ENCODE measurements around the gene MTAP. TPM values are rescaled to one million over a fixed set of nuclear protein-coding genes. Genes with fewer than 3 reads are reported as not detected.

MTAP gene
- total RNA-seq, 4 donors from 2014 or later: 3.6 to 65.8 (median 39.4) TPM

GRCh38 chr9:21919377-21920362, 117.2 kb downstream of the MTAP start:
- Histone ChIP-seq H3K36me3 (no peaks in the 10 kb centered on the region), H3K27ac (no peak overlapping the region)

GRCh38 chr9:21923694-21924093, 121.3 kb downstream of the MTAP start:
- no peaks in the 10 kb centered on the region for H3K27me3 ChIP-seq
- TF ChIP-seq POLR2A (IDR thresholded peaks at IDR 0.05) (no peak), CTCF (IDR thresholded peaks at IDR 0.05) (no peak)
- no peak for DNase-seq
- H3K27ac ChIP-seq: no peak overlapping the region
- H3K36me3 ChIP-seq: no peaks in the 10 kb centered on the region
- intact Hi-C loops (cut with DNase I; ENCODE audit: low total_unique reads): no loop called here
- no peaks in the 10 kb centered on the region for H3K9me3 ChIP-seq
- no peak overlapping the region for H3K4me3 ChIP-seq
- no peaks in the 10 kb centered on the region for H3K4me1 ChIP-seq

More at GRCh38 chr9:21919377-21920362, 117.2 kb downstream of the MTAP start:
- no peak for DNase-seq
- H3K27me3 ChIP-seq: no peaks in the 10 kb centered on the region
- H3K9me3 ChIP-seq: no peaks in the 10 kb centered on the region
- H3K4me1 ChIP-seq: no peaks in the 10 kb centered on the region
- H3K4me3 ChIP-seq: no peak overlapping the region
- no peak for TF ChIP-seq POLR2A (IDR thresholded peaks at IDR 0.05)
- TF ChIP-seq CTCF (IDR thresholded peaks at IDR 0.05): no peak
- intact Hi-C loops (cut with DNase I; ENCODE audit: low total_unique reads): no loop called here

GRCh38 chr9:21927752-21928151, 125.3 kb downstream of the MTAP start:
- DNase-seq: no peak
- TF ChIP-seq POLR2A (IDR thresholded peaks at IDR 0.05) (no peak), CTCF (IDR thresholded peaks at IDR 0.05) (no peak)
- Histone ChIP-seq H3K9me3 (no peaks in the 10 kb centered on the region), H3K36me3 (no peaks in the 10 kb centered on the region), H3K4me3 (no peak overlapping the region), H3K27me3 (no peaks in the 10 kb centered on the region), H3K27ac (no peak overlapping the region), H3K4me1 (no peaks in the 10 kb centered on the region)
- intact Hi-C loops (cut with DNase I; ENCODE audit: low total_unique reads): no loop called here

GRCh38 chr9:21931428-21931827, 129.0 kb downstream of the MTAP start:
- no peaks in the 10 kb centered on the region for H3K9me3 ChIP-seq
- no peaks in the 10 kb centered on the region for H3K36me3 ChIP-seq
- no peak overlapping the region for H3K4me3 ChIP-seq
- H3K4me1 ChIP-seq: no peaks in the 10 kb centered on the region
- TF ChIP-seq CTCF (IDR thresholded peaks at IDR 0.05) (no peak), POLR2A (IDR thresholded peaks at IDR 0.05) (no peak)
- H3K27ac ChIP-seq: no peak overlapping the region
- no peaks in the 10 kb centered on the region for H3K27me3 ChIP-seq
- DNase-seq: no peak
- intact Hi-C loops (cut with DNase I; ENCODE audit: low total_unique reads): no loop called here

- no peak for DNase-seq
- Histone ChIP-seq H3K4me3 (no peak overlapping the region), H3K36me3 (no peaks in the 10 kb centered on the region), H3K27ac (no peak overlapping the region), H3K27me3 (no peaks in the 10 kb centered on the region), H3K4me1 (no peaks in the 10 kb centered on the region), H3K9me3 (no peaks in the 10 kb centered on the region)
- TF ChIP-seq CTCF (IDR thresholded peaks at IDR 0.05): no peak
- no peak for TF ChIP-seq POLR2A (IDR thresholded peaks at IDR 0.05)
- intact Hi-C loops (cut with DNase I; ENCODE audit: low total_unique reads): no loop called here
Measured at GRCh38 chr9:21933281-21933680, 130.8 kb downstream of the MTAP start.
